ENCODE measurements around the gene ST7L. TPM values are rescaled to one million over a fixed set of nuclear protein-coding genes. Genes with fewer than 3 reads are reported as not detected.
A peak's percentile ranks its signal among the peaks of the same experiment; 100 is the strongest.

The ST7L gene
- total and polyA plus RNA-seq, 2 donors (not counting 1 experiment from before 2014, with no cell fraction given) = 14.6 to 18.0 TPM

DNA sequence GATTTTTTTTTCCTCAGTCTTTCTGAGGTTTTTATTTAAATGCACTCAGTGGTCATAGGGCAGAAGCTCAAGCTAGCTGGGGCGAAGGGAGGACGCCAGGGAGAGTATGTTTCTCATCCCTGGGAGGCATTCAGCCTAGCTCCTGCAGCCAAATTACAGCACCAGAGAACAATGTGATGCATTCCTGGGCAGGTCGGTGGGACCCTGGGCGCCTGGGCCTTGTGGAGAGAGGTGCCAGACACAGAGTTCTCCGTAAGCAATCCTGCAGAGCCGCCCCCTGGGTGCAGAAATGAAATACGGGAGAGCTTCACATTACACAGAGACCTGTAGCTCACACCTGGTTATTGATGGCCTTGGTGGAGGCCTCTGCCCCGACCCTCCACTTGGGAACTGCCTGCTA, 94.7 kb downstream of the ST7L start:
- H3K4me2 ChIP-seq (ENCODE audit: extremely low read depth, insufficient read depth, low read length) = no peak overlapping the region
- no peak for TF ChIP-seq EZH2 (IDR thresholded peaks at IDR 0.05; ENCODE audit: low read length, missing control alignments)
- no peak for TF ChIP-seq CTCF (conservative IDR thresholded peaks at IDR 0.05 in 1 of 2, IDR thresholded peaks at IDR 0.05 in 1 of 2; ENCODE audit: low read depth in 1 of 2, low read length in 2 of 2)
- no peak overlapping the region for H3K4me3 ChIP-seq (replicated peaks in 1 of 4; ENCODE audit: control extremely low read depth in 1 of 4, insufficient read depth in 1 of 4, low read depth in 3 of 4, low read length in 4 of 4)
- no peaks in the 10 kb centered on the region for H4K20me1 ChIP-seq (ENCODE audit: control insufficient read depth, extremely low read depth, insufficient read depth, low read length)
- DNase-seq (ENCODE audit: low read depth in 2 of 2) = peak in 1 of 2 donors; percentile 95
- peaks cover 21% of the 10 kb centered on the region for H3K4me1 ChIP-seq (ENCODE audit: control insufficient read depth, extremely low read depth, insufficient read depth, low read length)
- H2AFZ ChIP-seq (ENCODE audit: low read length) = no peak overlapping the region
- H3K27ac ChIP-seq (ENCODE audit: insufficient read depth, low read length) = no peak overlapping the region
- no peaks in the 10 kb centered on the region for H3K79me2 ChIP-seq (ENCODE audit: control insufficient read depth, insufficient read depth, low read length)
- H3K36me3 ChIP-seq (ENCODE audit: control insufficient read depth, insufficient read depth, low read length) = no peaks in the 10 kb centered on the region
- H3K27me3 ChIP-seq (ENCODE audit: control insufficient read depth, insufficient read depth, low read length) = no peaks in the 10 kb centered on the region
- H3K9ac ChIP-seq (ENCODE audit: insufficient read depth, low read length) = no peak overlapping the region
- no peaks in the 10 kb centered on the region for H3K9me3 ChIP-seq (ENCODE audit: control insufficient read depth, insufficient read depth, low read depth, low read length)

GRCh38 chr1:112522621-112523020, 96.3 kb downstream of the ST7L start:
- Histone ChIP-seq H3K9me3 (ENCODE audit: control insufficient read depth, insufficient read depth, low read depth, low read length) (no peaks in the 10 kb centered on the region), H2AFZ (ENCODE audit: low read length) (no peak overlapping the region), H3K79me2 (ENCODE audit: control insufficient read depth, insufficient read depth, low read length) (no peaks in the 10 kb centered on the region), H4K20me1 (ENCODE audit: control insufficient read depth, extremely low read depth, insufficient read depth, low read length) (no peaks in the 10 kb centered on the region), H3K4me3 (replicated peaks in 1 of 4; ENCODE audit: control extremely low read depth in 1 of 4, insufficient read depth in 1 of 4, low read depth in 3 of 4, low read length in 4 of 4) (no peak overlapping the region), H3K36me3 (ENCODE audit: control insufficient read depth, insufficient read depth, low read length) (no peaks in the 10 kb centered on the region), H3K4me2 (ENCODE audit: extremely low read depth, insufficient read depth, low read length) (peak overlapping the region; percentile 18), H3K27ac (ENCODE audit: insufficient read depth, low read length) (no peak overlapping the region), H3K9ac (ENCODE audit: insufficient read depth, low read length) (no peak overlapping the region), H3K4me1 (ENCODE audit: control insufficient read depth, extremely low read depth, insufficient read depth, low read length) (peaks cover 11% of the 10 kb centered on the region), H3K27me3 (ENCODE audit: control insufficient read depth, insufficient read depth, low read length) (no peaks in the 10 kb centered on the region)
- no peak for TF ChIP-seq EZH2 (IDR thresholded peaks at IDR 0.05; ENCODE audit: low read length, missing control alignments)
- no peak for TF ChIP-seq CTCF (conservative IDR thresholded peaks at IDR 0.05 in 1 of 2, IDR thresholded peaks at IDR 0.05 in 1 of 2; ENCODE audit: low read depth in 1 of 2, low read length in 2 of 2)
- DNase-seq (ENCODE audit: low read depth in 2 of 2) = peak; percentile 89 to 98

- Histone ChIP-seq H3K4me3 (replicated peaks in 1 of 4; ENCODE audit: control extremely low read depth in 1 of 4, insufficient read depth in 1 of 4, low read depth in 3 of 4, low read length in 4 of 4) (no peak overlapping the region), H4K20me1 (ENCODE audit: control insufficient read depth, extremely low read depth, insufficient read depth, low read length) (no peaks in the 10 kb centered on the region), H3K27me3 (ENCODE audit: control insufficient read depth, insufficient read depth, low read length) (no peaks in the 10 kb centered on the region), H3K27ac (ENCODE audit: insufficient read depth, low read length) (no peak overlapping the region), H2AFZ (ENCODE audit: low read length) (no peak overlapping the region), H3K4me1 (ENCODE audit: control insufficient read depth, extremely low read depth, insufficient read depth, low read length) (peaks cover 11% of the 10 kb centered on the region), H3K9me3 (ENCODE audit: control insufficient read depth, insufficient read depth, low read depth, low read length) (no peaks in the 10 kb centered on the region), H3K4me2 (ENCODE audit: extremely low read depth, insufficient read depth, low read length) (no peak overlapping the region), H3K36me3 (ENCODE audit: control insufficient read depth, insufficient read depth, low read length) (no peaks in the 10 kb centered on the region), H3K79me2 (ENCODE audit: control insufficient read depth, insufficient read depth, low read length) (no peaks in the 10 kb centered on the region), H3K9ac (ENCODE audit: insufficient read depth, low read length) (no peak overlapping the region)
- DNase-seq (ENCODE audit: low read depth in 2 of 2) = no peak
- no peak for TF ChIP-seq EZH2 (IDR thresholded peaks at IDR 0.05; ENCODE audit: low read length, missing control alignments)
- no peak for TF ChIP-seq CTCF (conservative IDR thresholded peaks at IDR 0.05 in 1 of 2, IDR thresholded peaks at IDR 0.05 in 1 of 2; ENCODE audit: low read depth in 1 of 2, low read length in 2 of 2)
These were observed 98.8 kb downstream of the ST7L start for GRCh38 chr1:112520166-112520565.

Measured in fibroblast of lung (primary cell).